BJ (cell line): ENCODE measurements around the gene ITPK1. TPM values are rescaled to one million over a fixed set of nuclear protein-coding genes. Genes with fewer than 3 reads are reported as not detected.

ENCODE experiments used
- CTCF ChIA-PET: fragments of 350-600 bp; formaldehyde crosslinking; extraction: SDS; loops from one replicate; lab custom pipeline; 2021; ENCODE audit warnings: antibody characterized with exemption, inconsistent platforms; lab: Yijun Ruan, JAX
- POLR2A ChIA-PET: fragments of 300-600 bp; sonication (Branson Sonifier 250); formaldehyde crosslinking; extraction: SDS; loops from one replicate; lab custom pipeline; 2021; ENCODE audit warnings: antibody characterized with exemption; lab: Charles Lee
- DNase-seq: peaks from one replicate; pipeline ENCODE4 v3.0.0-alpha.2; 2011; ENCODE audit warnings: low read depth
- H3K27me3 ChIP-seq: 2 replicates; pipeline ENCODE4 v1.6.0; 2011; ENCODE audit warnings: low read length; ENCODE audit not compliant: control insufficient read depth, insufficient read depth
- H3K36me3 ChIP-seq: 2 replicates; pipeline ENCODE4 v1.5.1; 2011; ENCODE audit warnings: low read length; ENCODE audit not compliant: control insufficient read depth, insufficient read depth
- H3K4me3 ChIP-seq: 2 replicates; pipeline ENCODE4 v1.5.1; 2011; ENCODE audit warnings: low read depth, mild to moderate bottlenecking, control low read depth, low read length
- CTCF ChIP-seq: IDR thresholded peaks from 2 replicates; pipeline ENCODE4 v1.5.1; 2011; ENCODE audit warnings: low read depth, mild to moderate bottlenecking, control low read depth, inconsistent platforms, low read length, moderate library complexity; ENCODE audit not compliant: insufficient read depth
- polyA plus RNA-seq: library from polyadenylated mRNA; depleted of rRNA; stranded (reverse); fragments of >200 nt; gene quantifications from 2 replicates; pipeline ENCODE4 v1.2.3, GENCODE V29; 2011

The ITPK1 gene
- polyA plus RNA-seq, 1 experiment = 49.0 TPM

- ChIA-PET CTCF (no interaction called here), POLR2A (no interaction called here)
- no peak for DNase-seq
- Histone ChIP-seq H3K4me3 (no peak overlapping the region), H3K36me3 (no peaks in the 10 kb centered on the region), H3K27me3 (no peaks in the 10 kb centered on the region; the same call in 1 of the 2 replicates)
- no peak for TF ChIP-seq CTCF
Observed at GRCh38 chr14:92923744-92924103, 192.0 kb downstream of the ITPK1 start.

- Histone ChIP-seq H3K4me3 (no peak within 1 kb of the TSS), H3K27me3 (no peaks in the 10 kb centered on the region; the same call in 1 of the 2 replicates), H3K36me3 (no peaks in the 10 kb centered on the region)
- DNase-seq = no peak
- ChIA-PET CTCF (interaction anchor here (0.9 kb wide), 1 partner anchor 9 kb away, joined by 3 read pairs; no protein-coding TSS in a partner anchor), POLR2A (no interaction called here)
- TF ChIP-seq CTCF = no peak
Observed at GRCh38 chr14:92922883-92923743, 192.6 kb downstream of the ITPK1 start, which contains the start of gene CHGA. Gene CHGA (plus strand): TSS chr14:92923150. CDS start chr14:92923360, 210 bp downstream.

- Histone ChIP-seq H3K4me3 (no peak overlapping the region), H3K27me3 (no peaks in the 10 kb centered on the region; the same call in 1 of the 2 replicates), H3K36me3 (no peaks in the 10 kb centered on the region)
- ChIA-PET POLR2A (no interaction called here), CTCF (interaction anchor here (0.9 kb wide), 1 partner anchor 8 kb away, joined by 3 read pairs; no protein-coding TSS in a partner anchor)
- TF ChIP-seq CTCF = no peak
- no peak for DNase-seq
Observed at GRCh38 chr14:92922155-92922735, 193.5 kb downstream of the ITPK1 start.

- TF ChIP-seq CTCF = no peak
- Histone ChIP-seq H3K4me3 (no peak overlapping the region), H3K27me3 (no peaks in the 10 kb centered on the region; the same call in 1 of the 2 replicates), H3K36me3 (no peaks in the 10 kb centered on the region)
- DNase-seq = no peak
- ChIA-PET POLR2A (no interaction called here), CTCF (no interaction called here)
Observed at GRCh38 chr14:92920001-92920400, 195.7 kb downstream of the ITPK1 start.

GRCh38 chr14:92917956-92918355, 197.8 kb downstream of the ITPK1 start:
- Histone ChIP-seq H3K4me3 (no peak overlapping the region), H3K27me3 (no peaks in the 10 kb centered on the region; the same call in 1 of the 2 replicates), H3K36me3 (no peaks in the 10 kb centered on the region)
- DNase-seq = no peak
- POLR2A ChIA-PET = no interaction called here
- CTCF ChIA-PET = no interaction called here
- no peak for TF ChIP-seq CTCF
